A673 (cell line): ENCODE results near the gene ASPG.

Experiments used
- CTCF ChIP-seq: fragments of 300-800, 200-600 bp; sonication (generic); conservative IDR thresholded peaks from 2 replicates; pipeline ENCODE4 v1.5.1; 2017; ENCODE audit warnings: low read depth, mild to moderate bottlenecking, antibody characterized with exemption, low read length, moderate library complexity, mixed read lengths
- EZH2 ChIP-seq: fragments of 200-600 bp; sonication (generic); IDR thresholded peaks from 2 replicates; pipeline ENCODE4 v1.6.1; 2017; ENCODE audit warnings: borderline replicate concordance, low read depth, mild to moderate bottlenecking, mixed read lengths, antibody characterized with exemption, low read length; ENCODE audit not compliant: poor library complexity, severe bottlenecking

- TF ChIP-seq CTCF: no peak
- no peak for TF ChIP-seq EZH2
Observed at GRCh38 chr14:104155513-104155912, 70.0 kb downstream of the ASPG start.
